Activated CD8-positive, alpha-beta memory T cell treated with anti-CD3 and anti-CD28 coated beads for 48 hours (primary cell): ENCODE results near the gene IL12A.

Experiments used
- DNase-seq, 3 experiments: peaks; one replicate each; pipeline ENCODE4 v3.0.0-alpha.2; 2020; ENCODE audit warnings: low read depth in 2 of 3, low spot score in 2 of 3

IL12A gene

DNA sequence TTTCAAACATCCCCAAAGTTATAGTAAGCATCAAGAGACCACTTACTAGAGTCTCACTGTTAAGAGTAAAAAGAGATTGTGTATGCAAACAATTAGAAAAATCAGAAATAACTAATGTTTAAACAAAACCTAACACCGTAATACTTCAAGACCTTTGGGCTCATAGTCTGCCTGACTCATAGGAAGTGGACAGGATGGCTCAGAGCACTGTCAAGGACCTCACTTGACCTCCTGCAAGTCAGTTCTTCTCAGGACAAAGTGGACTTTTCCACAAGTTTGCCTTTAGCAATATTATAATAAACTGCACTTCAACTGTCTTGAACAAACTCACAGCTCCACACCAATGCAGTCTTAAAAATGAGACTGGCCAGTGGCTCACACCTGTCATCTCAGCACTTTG lies 34.8 kb downstream of the IL12A start:
- DNase-seq: no peak

GRCh38 chr3:160027541-160028195 lies 39.0 kb downstream of the IL12A start:
- no peak for DNase-seq

DNA sequence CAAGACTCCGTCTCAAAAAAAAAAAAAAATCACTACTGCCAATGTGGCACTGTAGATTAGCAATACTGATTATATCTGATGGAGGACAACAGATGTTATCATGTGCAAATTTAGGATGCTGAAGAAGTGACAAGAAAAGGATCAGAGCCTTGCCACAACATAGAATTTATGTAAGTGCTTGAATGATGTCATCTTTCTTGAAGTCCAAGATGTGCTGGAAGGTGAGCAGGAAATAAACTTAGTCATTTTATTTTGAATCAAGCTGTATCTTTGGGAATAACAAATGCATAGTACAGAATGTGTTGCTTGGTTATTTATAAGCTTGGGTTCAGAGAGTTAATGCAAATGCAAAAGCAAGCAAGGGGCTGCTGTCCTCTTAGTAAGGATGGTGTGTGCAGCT lies 47.1 kb downstream of the IL12A start:
- DNase-seq: no peak

DNA sequence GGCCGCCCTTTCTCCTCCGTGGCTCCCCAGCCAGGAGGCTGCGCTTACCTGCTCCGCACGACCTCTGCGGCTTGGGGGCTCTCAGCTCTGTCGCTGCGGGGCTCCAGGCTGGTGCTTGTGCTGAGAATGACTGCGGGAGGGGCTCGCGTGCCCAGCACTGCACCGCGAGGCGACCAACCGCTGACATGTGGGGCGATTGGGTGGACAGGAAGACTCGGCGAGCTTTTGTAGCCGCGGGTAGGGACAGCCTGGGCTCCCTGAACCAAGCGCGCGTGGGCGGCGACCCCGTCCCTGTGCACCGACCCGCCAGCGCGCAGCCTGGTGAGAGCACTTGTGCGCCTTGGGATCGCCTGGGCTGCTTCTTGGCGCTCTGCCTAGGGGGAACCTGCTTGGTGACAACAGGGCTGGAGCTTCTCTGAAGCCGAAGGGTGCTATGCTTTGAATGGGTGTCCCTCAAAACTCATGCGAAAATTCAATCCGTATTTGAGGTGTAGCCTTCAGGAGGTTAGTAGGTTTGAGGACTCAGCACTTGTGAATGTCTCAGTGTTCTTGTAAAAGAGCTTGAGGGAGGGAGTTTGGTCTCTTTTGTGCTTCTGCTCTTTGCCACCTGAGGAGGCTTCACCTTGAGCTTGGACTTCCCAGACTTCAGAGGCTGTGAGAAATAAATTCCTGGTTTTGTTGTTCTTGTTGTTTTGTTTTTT lies 50.4 kb downstream of the IL12A start:
- no peak for DNase-seq

DNA sequence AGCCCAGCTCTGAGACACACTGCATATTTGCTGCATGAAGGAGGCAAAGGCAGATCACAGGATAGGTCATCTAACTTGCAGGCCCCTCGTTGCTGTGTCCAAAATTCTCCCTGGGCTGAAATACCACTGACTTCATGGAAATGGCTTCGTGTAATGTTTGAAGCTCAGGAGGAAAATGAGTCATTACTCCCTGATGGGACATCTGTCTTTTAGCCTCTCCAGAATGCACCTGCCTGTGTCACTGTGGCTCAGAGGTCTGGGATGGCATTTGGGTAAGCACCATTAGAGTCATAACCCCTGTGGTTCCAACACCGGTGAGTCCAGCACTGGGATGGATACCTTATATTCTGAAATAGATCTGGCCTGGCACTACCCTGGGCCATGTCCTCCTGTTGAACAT lies 51.5 kb downstream of the IL12A start:
- no peak for DNase-seq

- no peak for DNase-seq
Observed at GRCh38 chr3:160041465-160041864, 52.8 kb downstream of the IL12A start.

DNA sequence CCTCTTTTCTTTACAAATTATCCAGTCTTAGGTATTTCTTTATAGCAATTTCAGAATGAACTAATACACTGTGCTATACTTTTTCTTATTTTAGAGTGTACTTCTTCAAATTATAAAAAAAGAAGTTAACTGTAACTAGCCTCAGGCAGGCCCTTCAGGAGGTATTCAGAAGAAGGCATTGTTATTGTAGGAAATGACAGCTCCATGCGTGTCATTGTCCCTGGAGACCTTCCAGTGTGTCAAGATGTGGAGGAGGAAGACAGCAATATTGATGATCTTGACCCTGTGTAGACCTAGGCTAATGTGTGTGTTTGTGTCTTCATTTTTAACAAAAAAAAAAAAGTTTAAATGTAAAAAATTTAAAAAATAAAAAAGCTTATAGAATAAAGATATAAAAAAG lies 55.5 kb downstream of the IL12A start:
- no peak for DNase-seq
